Breast epithelium (tissue), 4 donors: ENCODE data around the gene MARCHF3. TPM values are rescaled to one million over a fixed set of nuclear protein-coding genes. Genes with fewer than 3 reads are reported as not detected.

Experiments
- DNase-seq, 2 donors: peaks; one replicate each; pipeline ENCODE4 v3.0.0-alpha.2; 2019; ENCODE audit warnings: low spot score in 2 of 2
- H3K27ac ChIP-seq, 2 donors: fragments of 200-600 bp; sonication (generic) in 1 of 2; one replicate each; pipeline ENCODE4 v1.5.1; 2016 to 2019; ENCODE audit warnings: mild to moderate bottlenecking in 1 of 2
- H3K27me3 ChIP-seq, 2 donors: fragments of 200-600 bp; sonication (generic) in 1 of 2; one replicate each; pipeline versions ENCODE4 v1.5.1 to v1.6.0; 2017 to 2019; ENCODE audit warnings: control low read depth in 1 of 2, mild to moderate bottlenecking in 1 of 2
- H3K36me3 ChIP-seq: fragments of 200-600 bp; one replicate; pipeline ENCODE4 v1.5.1; 2019
- H3K4me1 ChIP-seq, 2 donors: fragments of 200-600 bp; sonication (generic); one replicate each; pipeline ENCODE4 v1.5.1; 2016 to 2019; ENCODE audit warnings: control low read depth in 1 of 2
- H3K4me3 ChIP-seq, 3 donors: fragments of 200-600 bp; sonication (generic); 1 replicate in 2 of 3; 2 replicates in 1 of 3; pipeline ENCODE4 v1.5.1; 2016 to 2019; ENCODE audit warnings: mild to moderate bottlenecking in 3 of 3, moderate library complexity in 2 of 3
- H3K9me3 ChIP-seq, 2 donors: fragments of 200-600 bp; sonication (generic) in 1 of 2; one replicate each; pipeline ENCODE4 v1.5.1; 2016 to 2019; ENCODE audit warnings: control low read depth in 1 of 2
- CTCF ChIP-seq, 3 donors: fragments of 450-650 bp; IDR thresholded peaks; one replicate each; pipeline ENCODE4 v1.5.1; 2016 to 2017; ENCODE audit warnings: antibody characterized with exemption in 3 of 3, mild to moderate bottlenecking in 3 of 3, moderate library complexity in 3 of 3
- POLR2A ChIP-seq: fragments of 450-650 bp; IDR thresholded peaks from one replicate; pipeline ENCODE4 v1.6.1; 2016; ENCODE audit warnings: antibody characterized with exemption, mild to moderate bottlenecking, moderate library complexity
- POLR2AphosphoS5 ChIP-seq, 3 donors: sonication (generic); formaldehyde crosslinking; IDR thresholded peaks; one replicate each; pipeline ENCODE4 v1.6.1; 2017; ENCODE audit warnings: antibody characterized with exemption in 3 of 3
- intact Hi-C: fragments of 100-400 bp; cut with DNase I; formaldehyde crosslinking; loops from one replicate; pipeline ENCODE4 v1.15.1; 2023; ENCODE audit warnings: low total_unique reads
- total RNA-seq, 3 donors: library from RNA; depleted of rRNA; stranded (reverse); fragments of >200 nt; gene quantifications; one replicate each; pipeline ENCODE4 v1.1.0, GENCODE V29; 2016

MARCHF3 gene
- total RNA-seq, 3 donors from 2014 or later = 7.5 to 16.1 (median 11.6) TPM

- no peak for DNase-seq
- H3K27me3 ChIP-seq = no peaks in the 10 kb centered on the region
- H3K4me1 ChIP-seq = no peaks in the 10 kb centered on the region
- no peak for TF ChIP-seq POLR2A
- TF ChIP-seq POLR2AphosphoS5 (IDR thresholded peaks at IDR 0.05) = no peak
- TF ChIP-seq CTCF (IDR thresholded peaks at IDR 0.05) = no peak
- no peaks in the 10 kb centered on the region for H3K36me3 ChIP-seq
- no peak overlapping the region for H3K4me3 ChIP-seq
- H3K9me3 ChIP-seq = no peaks in the 10 kb centered on the region
- H3K27ac ChIP-seq = no peak overlapping the region
- intact Hi-C loops = no loop called here
Measured at GRCh38 chr5:126826619-126827215, 203.6 kb downstream of the MARCHF3 start.

- Histone ChIP-seq H3K36me3 (no peaks in the 10 kb centered on the region), H3K4me3 (no peak overlapping the region), H3K27me3 (no peaks in the 10 kb centered on the region), H3K9me3 (no peaks in the 10 kb centered on the region), H3K4me1 (no peaks in the 10 kb centered on the region), H3K27ac (no peak overlapping the region)
- TF ChIP-seq POLR2A = no peak
- TF ChIP-seq CTCF (IDR thresholded peaks at IDR 0.05) = no peak
- no peak for TF ChIP-seq POLR2AphosphoS5 (IDR thresholded peaks at IDR 0.05)
- intact Hi-C loops = no loop called here
- DNase-seq = no peak
Measured at GRCh38 chr5:126819253-126819652, 211.1 kb downstream of the MARCHF3 start.

GRCh38 chr5:126818736-126819135, 211.6 kb downstream of the MARCHF3 start:
- H3K9me3 ChIP-seq = no peaks in the 10 kb centered on the region
- TF ChIP-seq POLR2AphosphoS5 (IDR thresholded peaks at IDR 0.05) (no peak), POLR2A (no peak), CTCF (IDR thresholded peaks at IDR 0.05) (no peak)
- H3K4me3 ChIP-seq = no peak overlapping the region
- H3K36me3 ChIP-seq = no peaks in the 10 kb centered on the region
- no peaks in the 10 kb centered on the region for H3K27me3 ChIP-seq
- intact Hi-C loops = no loop called here
- DNase-seq = no peak
- H3K4me1 ChIP-seq = no peaks in the 10 kb centered on the region
- no peak overlapping the region for H3K27ac ChIP-seq

Other genes starting within 250 kb of the MARCHF3 start
- 1 to 10 TPM; 2.4 to 5.6 (median 4.0) TPM for gene C5orf63, start 42.9 kb upstream of the MARCHF3 start, total RNA-seq